Measurements from ENCODE around the gene PLAAT5.

DNA sequence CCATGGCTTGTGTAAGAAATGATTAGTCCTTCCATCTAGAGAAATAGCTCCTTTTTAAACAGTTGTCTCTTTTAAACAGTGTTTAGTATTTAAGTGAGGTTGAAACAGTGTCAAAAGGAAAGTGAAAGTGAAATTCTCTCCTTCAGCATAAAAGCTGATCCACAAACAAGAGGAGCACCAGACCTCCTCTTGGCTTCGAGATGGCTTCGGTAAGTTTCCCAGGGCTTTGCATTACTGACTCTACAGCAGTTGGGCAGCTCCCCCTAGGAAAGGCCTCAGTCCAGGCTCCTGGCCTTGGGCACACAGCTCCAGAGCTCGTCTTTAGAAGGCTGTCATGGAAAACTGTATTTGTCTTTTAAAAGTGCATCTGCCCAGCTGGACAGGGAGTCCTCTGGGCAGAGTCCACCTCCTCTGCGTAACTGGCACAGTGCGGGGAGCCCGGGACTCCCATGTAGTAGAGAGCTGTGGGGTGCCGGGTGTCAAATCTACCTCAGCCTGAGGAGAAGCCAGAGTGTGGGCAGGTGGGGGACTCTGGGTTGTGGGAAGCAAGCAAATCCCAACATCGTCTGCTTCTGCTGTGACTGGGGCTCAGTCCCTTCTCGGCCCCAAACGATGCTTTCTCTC lies 45.8 kb upstream of the PLAAT5 start, which contains the start of gene PLAAT4:
- TF ChIP-seq CTCF (IDR thresholded peaks at IDR 0.05) (no peak), EP300 (IDR thresholded peaks at IDR 0.05) (peak in 1 of 2 donors; percentile 56)

Data from tibial nerve (tissue), 4 donors.